ES-I3 (cell line): ENCODE measurements around the gene ARHGAP23.
"Not testable (repeated sequence)": the region's sequence is repeated elsewhere in the genome, so short reads cannot be mapped to it uniquely, and the experiment has no call there.

Source experiments
- H3K36me3 ChIP-seq: 2 replicates; pipeline ENCODE4 v1.6.1; 2013; ENCODE audit warnings: mild to moderate bottlenecking, low read length, control low read depth, moderate library complexity; ENCODE audit not compliant: insufficient read depth
- H3K4me1 ChIP-seq: 2 replicates; pipeline ENCODE4 v1.6.1; 2013; ENCODE audit warnings: mild to moderate bottlenecking, control low read depth, low read length; ENCODE audit not compliant: insufficient read depth
- H3K9ac ChIP-seq: 2 replicates; pipeline ENCODE4 v1.6.1; 2013; ENCODE audit warnings: low read depth, mild to moderate bottlenecking, low read length, moderate library complexity
- H3K9me3 ChIP-seq: 2 replicates; pipeline ENCODE4 v1.6.1; 2013; ENCODE audit warnings: mild to moderate bottlenecking, low read length, moderate library complexity; ENCODE audit not compliant: control insufficient read depth, insufficient read depth

ARHGAP23 gene

DNA sequence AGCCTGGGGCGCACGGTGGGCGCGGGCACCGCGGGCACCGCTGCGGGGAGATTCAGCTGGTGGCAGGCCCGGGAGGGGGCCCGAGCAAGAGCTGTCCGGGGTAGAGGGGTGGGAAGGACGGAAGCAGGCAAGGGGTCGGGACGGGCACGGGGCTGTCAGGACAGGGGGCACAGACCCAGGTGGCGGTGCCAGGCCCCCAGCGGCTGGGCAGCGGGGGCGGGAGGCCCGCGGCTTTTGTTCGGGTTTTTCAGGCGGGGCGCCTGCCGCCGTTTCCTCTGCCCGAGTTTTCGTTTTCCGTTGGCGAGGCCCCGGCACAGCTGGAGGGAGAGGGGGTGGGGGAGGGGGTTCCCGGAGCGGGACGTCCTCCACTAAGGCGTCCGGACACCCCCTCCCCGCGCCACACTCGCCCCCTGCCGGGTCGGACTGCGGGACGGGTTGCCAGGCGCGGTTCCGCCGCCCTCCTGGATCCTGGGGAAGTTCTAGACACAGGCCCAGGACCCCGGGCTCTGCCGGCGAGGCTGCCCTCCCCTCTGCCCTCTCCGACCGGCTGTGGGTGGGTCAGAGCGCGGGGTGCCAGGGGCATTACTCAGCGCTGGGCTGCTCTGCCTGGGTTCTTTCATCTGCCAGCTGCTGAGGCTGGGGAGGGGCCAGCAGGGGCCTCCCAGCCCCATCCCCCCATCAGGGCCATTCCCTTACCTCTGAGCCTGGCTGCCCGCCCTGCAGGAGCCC is 543 bp downstream of the ARHGAP23 start:
- Histone ChIP-seq H3K36me3 (no peaks in the 10 kb centered on the region), H3K4me1 (peaks cover 43% of the 10 kb centered on the region), H3K9ac (peak overlapping the region; percentile 65), H3K9me3 (no peaks in the 10 kb centered on the region)

DNA sequence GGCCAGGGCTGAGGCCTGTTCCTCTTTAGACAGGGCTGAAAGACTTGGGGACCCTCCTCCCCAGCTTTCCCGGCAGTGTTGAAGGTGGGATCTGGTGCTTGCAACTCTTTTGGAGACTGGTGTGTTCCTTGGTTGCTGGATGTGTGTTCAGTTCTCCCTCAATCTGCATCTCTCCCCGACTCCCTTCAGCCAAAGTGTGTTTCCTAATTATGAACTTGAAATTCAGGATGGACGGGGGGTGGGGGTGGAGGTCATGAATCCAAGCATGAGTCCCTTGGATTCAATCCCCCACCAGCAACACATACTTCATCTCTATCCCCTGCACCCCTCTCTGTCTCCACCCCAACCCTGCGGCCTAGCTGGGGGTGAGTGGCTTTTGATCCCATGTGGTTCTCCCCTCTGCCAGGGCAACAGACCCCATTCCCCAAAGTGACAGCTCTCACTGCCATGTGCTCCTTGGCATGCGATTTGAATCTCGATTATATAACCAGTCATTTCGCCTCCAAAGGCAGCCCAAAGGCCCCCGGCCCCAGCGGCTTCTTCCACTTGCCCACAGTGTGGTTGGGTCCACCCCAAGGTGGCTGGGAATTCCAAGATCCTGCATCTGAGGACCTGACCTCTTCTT is 1.3 kb downstream of the ARHGAP23 start:
- Histone ChIP-seq H3K4me1 (peaks cover 36% of the 10 kb centered on the region), H3K9ac (peak overlapping the region; percentile 65)

GRCh38 chr17:38430316-38430715 is 2.1 kb downstream of the ARHGAP23 start:
- H3K9ac ChIP-seq = no peak overlapping the region
- 0 out of 2 replicates have a peak, but pooled peaks cover 3% of the 10 kb centered on the region for H3K36me3 ChIP-seq
- peaks cover 39% of the 10 kb centered on the region for H3K4me1 ChIP-seq
- H3K9me3 ChIP-seq = no peaks in the 10 kb centered on the region

More for the DNA sequence above, 1.3 kb downstream of the ARHGAP23 start:
- H3K36me3 ChIP-seq = 0 out of 2 replicates have a peak, but pooled peaks cover 3% of the 10 kb centered on the region
- no peaks in the 10 kb centered on the region for H3K9me3 ChIP-seq

GRCh38 chr17:38430822-38431221 is 2.6 kb downstream of the ARHGAP23 start:
- Histone ChIP-seq H3K4me1 (peaks cover 35% of the 10 kb centered on the region), H3K9ac (no peak overlapping the region), H3K36me3 (0 out of 2 replicates have a peak, but pooled peaks cover 3% of the 10 kb centered on the region), H3K9me3 (no peaks in the 10 kb centered on the region)

DNA sequence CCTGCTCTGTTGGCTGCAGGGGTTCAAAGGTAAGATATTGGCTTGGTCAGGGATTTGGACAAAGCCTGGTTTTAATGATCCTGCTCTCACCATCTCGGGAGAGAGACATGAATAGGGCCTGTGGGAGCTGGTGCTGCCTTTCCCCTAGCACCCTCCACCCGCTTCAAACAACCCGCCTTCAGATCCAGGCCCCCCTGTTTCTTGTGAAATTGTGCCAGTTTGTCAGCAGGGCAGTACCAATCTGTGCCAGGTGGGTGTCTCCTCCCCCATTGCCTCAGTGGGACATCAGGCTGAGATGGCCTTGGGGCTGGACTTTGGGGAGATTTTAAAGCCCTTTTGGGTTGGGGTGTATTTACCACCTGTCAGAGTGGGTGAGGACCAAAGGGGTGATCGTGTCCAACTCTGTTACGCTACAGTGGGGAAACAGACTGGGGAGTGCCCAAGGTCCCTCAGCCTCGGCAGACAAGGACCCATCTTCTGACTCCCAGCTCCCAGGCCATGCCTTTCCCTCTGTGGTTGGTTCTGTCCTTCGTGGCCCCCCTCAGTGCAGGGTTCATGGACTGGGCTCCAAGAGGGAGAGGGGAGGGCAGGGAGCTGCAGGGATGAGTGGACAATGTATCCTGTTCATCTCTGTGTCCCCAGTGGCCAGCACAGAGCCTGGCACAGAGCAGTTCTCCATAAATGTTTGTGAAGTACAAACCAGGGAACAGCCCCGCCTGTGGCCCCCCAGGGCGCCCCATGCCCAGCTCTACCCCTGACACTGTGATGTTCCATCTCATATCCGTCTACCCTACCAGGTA is 3.3 kb downstream of the ARHGAP23 start:
- Histone ChIP-seq H3K9ac (no peak overlapping the region), H3K4me1 (peaks cover 30% of the 10 kb centered on the region), H3K9me3 (no peaks in the 10 kb centered on the region), H3K36me3 (0 out of 2 replicates have a peak, but pooled peaks cover 3% of the 10 kb centered on the region)

DNA sequence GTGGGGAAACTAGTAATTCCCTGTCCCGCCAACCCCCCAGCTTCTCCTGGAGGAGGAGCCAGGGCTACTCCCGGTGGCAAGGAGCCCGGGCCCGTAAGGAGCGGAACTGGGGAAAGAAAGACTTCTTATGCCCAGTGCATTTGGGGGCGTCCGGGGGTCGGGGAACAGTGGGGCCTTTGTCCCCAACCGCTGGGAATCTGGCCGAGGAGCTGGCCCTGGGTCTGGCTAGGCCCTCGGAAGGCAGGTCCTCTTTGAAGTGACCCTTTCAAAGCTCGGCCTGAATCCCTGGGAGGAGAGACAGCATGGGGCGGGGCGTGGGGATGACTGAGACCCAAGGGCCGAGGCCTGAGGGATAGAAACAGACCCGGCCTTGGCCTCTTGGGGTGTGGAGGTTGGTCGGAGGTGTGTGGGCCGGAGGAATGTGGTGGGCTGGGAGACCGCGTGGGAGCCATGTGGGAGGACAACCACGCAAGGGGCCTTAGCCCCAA is 6.0 kb downstream of the ARHGAP23 start:
- Histone ChIP-seq H3K9ac (no peak overlapping the region), H3K9me3 (no peaks in the 10 kb centered on the region), H3K4me1 (peaks cover 24% of the 10 kb centered on the region), H3K36me3 (0 out of 2 replicates have a peak, but pooled peaks cover 3% of the 10 kb centered on the region)

DNA sequence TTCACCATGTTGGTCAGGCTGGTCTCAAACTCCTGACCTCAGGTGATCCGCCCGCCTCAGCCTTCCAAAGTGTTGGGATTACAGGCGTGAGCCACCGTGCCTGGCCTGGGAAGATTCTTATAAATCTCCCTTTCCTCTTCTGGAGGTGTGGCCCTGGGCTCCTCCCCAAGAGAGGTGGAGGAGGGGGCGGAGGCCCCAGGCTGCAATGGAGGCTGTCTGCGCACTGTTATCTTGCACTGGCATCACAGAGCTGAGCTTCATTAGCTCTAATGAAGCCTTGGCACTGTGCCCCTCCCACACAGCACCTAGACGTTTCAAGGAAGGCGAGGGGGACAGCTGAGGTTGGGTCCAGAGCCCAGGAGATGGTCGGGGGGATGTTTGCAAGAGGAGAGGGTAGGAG is 7.5 kb downstream of the ARHGAP23 start:
- H3K9ac ChIP-seq = no peak overlapping the region
- 0 out of 2 replicates have a peak, but pooled peaks cover 3% of the 10 kb centered on the region for H3K36me3 ChIP-seq
- H3K9me3 ChIP-seq = no peaks in the 10 kb centered on the region
- peaks cover 17% of the 10 kb centered on the region for H3K4me1 ChIP-seq

DNA sequence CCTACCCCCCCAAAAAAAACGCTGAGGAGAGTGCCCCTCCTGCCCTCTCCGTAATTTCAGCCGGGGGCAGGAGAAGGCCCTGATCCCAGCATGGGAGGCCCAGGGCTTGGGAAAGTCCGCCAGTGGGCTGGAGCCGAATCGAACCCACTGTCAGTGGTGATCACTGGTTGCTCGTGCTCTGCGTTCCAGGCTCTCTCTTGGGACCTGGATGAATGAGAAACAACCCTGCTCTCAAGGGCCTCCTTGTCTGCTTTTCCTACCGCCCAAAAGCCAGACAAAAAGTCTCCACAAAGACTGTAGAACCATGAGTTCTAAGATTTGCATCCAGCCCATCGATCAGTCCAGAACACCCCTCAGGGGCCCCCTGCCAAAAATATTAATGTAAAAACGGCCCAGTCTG is 8.1 kb downstream of the ARHGAP23 start:
- no peaks in the 10 kb centered on the region for H3K9me3 ChIP-seq
- H3K9ac ChIP-seq = no peak overlapping the region
- peaks cover 22% of the 10 kb centered on the region for H3K4me1 ChIP-seq
- H3K36me3 ChIP-seq = 0 out of 2 replicates have a peak, but pooled peaks cover 3% of the 10 kb centered on the region

DNA sequence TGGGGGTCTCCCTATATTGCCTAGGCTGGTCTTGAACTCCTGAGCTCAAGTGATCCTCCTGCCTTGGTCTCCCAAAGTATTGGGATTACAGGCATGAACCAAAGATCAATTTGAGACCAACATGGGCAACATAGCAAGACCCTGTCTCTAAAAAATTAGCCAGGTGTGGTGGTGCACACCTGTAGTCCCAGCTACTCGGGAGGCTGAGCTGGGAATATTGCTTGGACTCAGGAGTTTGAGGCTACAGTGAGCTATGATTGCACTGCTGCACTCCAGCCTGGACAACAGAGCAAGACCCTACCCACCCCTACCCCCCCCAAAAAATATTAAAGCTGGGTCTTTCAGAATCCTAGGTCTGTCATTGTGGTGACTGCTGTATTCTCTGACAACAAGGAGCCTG is 9.0 kb downstream of the ARHGAP23 start:
- H3K9me3 ChIP-seq, H3K36me3 ChIP-seq, H3K9ac ChIP-seq: not testable (repeated sequence)
- H3K4me1 ChIP-seq = peaks cover 28% of the 10 kb centered on the region

DNA sequence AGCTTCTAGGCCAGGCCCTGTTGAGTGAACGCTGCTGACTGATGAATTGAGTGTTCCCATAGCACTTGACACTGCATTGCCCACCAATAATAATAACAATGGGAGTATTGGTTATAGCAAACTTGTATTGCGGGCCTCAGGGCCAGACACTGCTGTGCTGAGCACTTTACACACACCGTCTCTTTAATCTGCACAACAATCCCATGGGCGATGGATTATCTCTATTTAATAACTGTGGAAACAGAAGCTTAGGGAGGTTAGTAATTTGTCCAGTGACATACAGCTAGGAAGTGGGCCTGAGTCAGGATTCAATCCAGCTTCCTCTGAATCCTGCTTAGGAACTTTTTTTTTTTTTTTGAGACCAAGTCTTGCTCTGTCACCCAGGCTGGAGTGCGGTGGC is 11.2 kb downstream of the ARHGAP23 start:
- no peak overlapping the region for H3K9ac ChIP-seq
- H3K9me3 ChIP-seq = no peaks in the 10 kb centered on the region
- H3K4me1 ChIP-seq = peaks cover 37% of the 10 kb centered on the region
- H3K36me3 ChIP-seq = 0 out of 2 replicates have a peak, but pooled peaks cover 1% of the 10 kb centered on the region

DNA sequence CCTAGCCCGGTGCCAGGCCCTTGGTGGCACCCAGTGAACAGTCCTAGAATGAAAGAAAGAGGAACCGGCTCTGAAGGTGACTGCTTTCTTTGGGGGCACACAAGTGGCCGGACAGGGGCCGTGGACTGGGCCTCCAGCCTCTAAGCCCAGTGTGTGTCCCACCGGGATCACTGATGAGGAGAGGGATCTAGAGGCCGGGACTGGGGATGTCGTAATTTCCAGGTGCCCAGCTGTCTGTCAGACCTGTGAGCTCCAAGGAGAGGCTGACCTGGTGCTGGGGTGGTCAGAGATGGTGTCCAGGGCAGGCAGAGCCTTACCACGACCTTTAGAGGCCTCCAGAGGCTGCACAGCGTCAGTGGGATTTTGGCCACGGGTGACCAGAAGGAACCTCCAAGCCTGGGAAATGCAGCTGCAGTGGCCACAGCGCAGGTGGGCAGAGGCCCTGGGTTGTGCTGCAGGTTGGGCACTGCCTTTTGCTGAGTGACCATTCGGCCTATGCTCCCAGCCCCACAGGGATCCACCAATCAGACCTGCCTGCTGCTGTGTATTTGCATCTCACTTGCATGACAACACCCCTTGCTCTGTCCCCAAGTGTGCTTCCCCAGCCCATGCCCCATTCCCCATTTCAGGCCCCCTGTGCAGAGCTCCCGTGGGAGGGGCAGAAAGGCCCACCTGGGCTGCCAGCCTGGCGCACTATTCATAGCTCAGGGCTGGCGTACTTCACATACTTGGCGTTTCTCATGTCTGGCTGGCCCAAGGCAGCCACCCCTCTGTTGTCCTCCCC is 12.5 kb downstream of the ARHGAP23 start:
- peaks cover 30% of the 10 kb centered on the region for H3K4me1 ChIP-seq
- no peaks in the 10 kb centered on the region for H3K9me3 ChIP-seq
- H3K36me3 ChIP-seq = no peaks in the 10 kb centered on the region
- no peak overlapping the region for H3K9ac ChIP-seq

DNA sequence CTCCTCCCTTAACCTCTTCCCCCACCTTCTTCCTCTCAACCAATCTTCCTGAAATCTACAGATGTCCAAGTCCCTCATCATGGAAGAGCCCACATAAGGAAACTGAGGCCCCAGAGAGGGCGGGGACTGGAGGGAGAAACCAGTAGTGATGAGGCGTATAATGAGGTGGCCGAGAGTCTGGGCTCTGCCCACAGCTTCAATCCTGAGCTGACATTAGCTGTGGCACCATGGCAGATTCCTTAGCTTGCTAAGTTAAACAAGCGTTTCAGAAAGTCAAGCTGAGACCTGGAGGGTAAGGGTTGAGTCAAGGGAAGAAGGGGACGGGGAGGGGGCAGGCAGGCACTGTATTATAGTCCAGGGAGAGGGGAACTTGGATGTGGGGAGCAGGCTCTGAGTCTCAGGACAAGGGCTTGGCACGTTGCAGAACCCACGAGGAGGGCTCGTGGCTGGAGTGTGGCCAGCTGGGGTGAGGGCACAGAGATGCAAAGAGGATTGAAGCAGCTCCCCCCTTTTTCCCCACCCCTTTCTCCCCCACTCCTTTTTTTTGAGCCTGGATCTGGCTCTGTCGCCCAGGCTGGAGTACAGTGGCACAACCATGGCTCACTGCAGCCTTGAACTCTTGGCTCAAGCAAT is 13.3 kb downstream of the ARHGAP23 start:
- Histone ChIP-seq H3K4me1 (peaks cover 30% of the 10 kb centered on the region), H3K36me3 (no peaks in the 10 kb centered on the region), H3K9ac (no peak overlapping the region; the same call in 1 of the 2 replicates), H3K9me3 (no peaks in the 10 kb centered on the region)

GRCh38 chr17:38442548-38442947 is 14.3 kb downstream of the ARHGAP23 start:
- no peaks in the 10 kb centered on the region for H3K9me3 ChIP-seq
- H3K4me1 ChIP-seq = peaks cover 32% of the 10 kb centered on the region
- no peaks in the 10 kb centered on the region for H3K36me3 ChIP-seq
- H3K9ac ChIP-seq = no peak overlapping the region
